ENCODE data around the gene CEP43. TPM values are rescaled to one million over a fixed set of nuclear protein-coding genes. Genes with fewer than 3 reads are reported as not detected.

Gene CEP43
- total and polyA plus RNA-seq, 4 donors = 31.5 to 46.3 (median 38.4) TPM

GRCh38 chr6:166966268-166966667 is 32.9 kb upstream of the CEP43 start:
- no peaks in the 10 kb centered on the region for H3K27me3 ChIP-seq (ENCODE audit: control insufficient read depth, insufficient read depth, low read length)
- H3K4me3 ChIP-seq (ENCODE audit: low read depth, low read length) = no peak overlapping the region
- H3K36me3 ChIP-seq (ENCODE audit: control insufficient read depth, insufficient read depth, low read length) = no peaks in the 10 kb centered on the region
- DNase-seq (ENCODE audit: low read depth in 4 of 6, low spot score in 6 of 6) = no peak
- WGBS (ENCODE audit: insufficient coverage) = 93% methylated on average over 2 of the region's 2 CpGs
- H3K4me1 ChIP-seq (ENCODE audit: control insufficient read depth, insufficient read depth, low read length) = no peaks in the 10 kb centered on the region
- no peak overlapping the region for H3K27ac ChIP-seq (ENCODE audit: low read depth, low read length)
- no peaks in the 10 kb centered on the region for H3K9me3 ChIP-seq (ENCODE audit: control insufficient read depth, insufficient read depth, low read length)

GRCh38 chr6:166969390-166970002 is 29.7 kb upstream of the CEP43 start:
- H3K9me3 ChIP-seq (ENCODE audit: control insufficient read depth, insufficient read depth, low read length) = no peaks in the 10 kb centered on the region
- no peaks in the 10 kb centered on the region for H3K4me1 ChIP-seq (ENCODE audit: control insufficient read depth, insufficient read depth, low read length)
- H3K36me3 ChIP-seq (ENCODE audit: control insufficient read depth, insufficient read depth, low read length) = no peaks in the 10 kb centered on the region
- H3K27ac ChIP-seq (ENCODE audit: low read depth, low read length) = no peak overlapping the region
- WGBS (ENCODE audit: insufficient coverage) = 86% methylated on average over 2 of the region's 8 CpGs
- no peaks in the 10 kb centered on the region for H3K27me3 ChIP-seq (ENCODE audit: control insufficient read depth, insufficient read depth, low read length)
- peak in 1 of 6 donors; percentile 27 for DNase-seq (ENCODE audit: low read depth in 4 of 6, low spot score in 6 of 6)
- H3K4me3 ChIP-seq (ENCODE audit: low read depth, low read length) = no peak overlapping the region

- no peak for DNase-seq (ENCODE audit: low read depth in 4 of 6, low spot score in 6 of 6)
- H3K4me3 ChIP-seq (ENCODE audit: low read depth, low read length) = no peak overlapping the region
- no peaks in the 10 kb centered on the region for H3K27me3 ChIP-seq (ENCODE audit: control insufficient read depth, insufficient read depth, low read length)
- H3K27ac ChIP-seq (ENCODE audit: low read depth, low read length) = no peak overlapping the region
- H3K4me1 ChIP-seq (ENCODE audit: control insufficient read depth, insufficient read depth, low read length) = no peaks in the 10 kb centered on the region
- H3K9me3 ChIP-seq (ENCODE audit: control insufficient read depth, insufficient read depth, low read length) = no peaks in the 10 kb centered on the region
- no peaks in the 10 kb centered on the region for H3K36me3 ChIP-seq (ENCODE audit: control insufficient read depth, insufficient read depth, low read length)
These were observed 29.1 kb upstream of the CEP43 start for GRCh38 chr6:166970091-166970490.

GRCh38 chr6:166970776-166971175 is 28.4 kb upstream of the CEP43 start:
- H3K9me3 ChIP-seq (ENCODE audit: control insufficient read depth, insufficient read depth, low read length) = no peaks in the 10 kb centered on the region
- no peaks in the 10 kb centered on the region for H3K4me1 ChIP-seq (ENCODE audit: control insufficient read depth, insufficient read depth, low read length)
- H3K4me3 ChIP-seq (ENCODE audit: low read depth, low read length) = no peak overlapping the region
- no peak overlapping the region for H3K27ac ChIP-seq (ENCODE audit: low read depth, low read length)
- 90% methylated on average over 15 of the region's 17 CpGs for WGBS (ENCODE audit: insufficient coverage)
- H3K36me3 ChIP-seq (ENCODE audit: control insufficient read depth, insufficient read depth, low read length) = no peaks in the 10 kb centered on the region
- H3K27me3 ChIP-seq (ENCODE audit: control insufficient read depth, insufficient read depth, low read length) = no peaks in the 10 kb centered on the region
- DNase-seq (ENCODE audit: low read depth in 4 of 6, low spot score in 6 of 6) = no peak

GRCh38 chr6:166971271-166971670 is 27.9 kb upstream of the CEP43 start:
- no peak overlapping the region for H3K4me3 ChIP-seq (ENCODE audit: low read depth, low read length)
- no peaks in the 10 kb centered on the region for H3K36me3 ChIP-seq (ENCODE audit: control insufficient read depth, insufficient read depth, low read length)
- no peaks in the 10 kb centered on the region for H3K27me3 ChIP-seq (ENCODE audit: control insufficient read depth, insufficient read depth, low read length)
- WGBS (ENCODE audit: insufficient coverage) = 94% methylated on average over 8 of the region's 8 CpGs
- no peaks in the 10 kb centered on the region for H3K9me3 ChIP-seq (ENCODE audit: control insufficient read depth, insufficient read depth, low read length)
- no peak overlapping the region for H3K27ac ChIP-seq (ENCODE audit: low read depth, low read length)
- H3K4me1 ChIP-seq (ENCODE audit: control insufficient read depth, insufficient read depth, low read length) = no peaks in the 10 kb centered on the region
- DNase-seq (ENCODE audit: low read depth in 4 of 6, low spot score in 6 of 6) = no peak

- DNase-seq (ENCODE audit: low read depth in 4 of 6, low spot score in 6 of 6) = no peak
- 80% methylated on average over 1 of the region's 2 CpGs for WGBS (ENCODE audit: insufficient coverage)
- Histone ChIP-seq H3K27me3 (ENCODE audit: control insufficient read depth, insufficient read depth, low read length) (no peaks in the 10 kb centered on the region), H3K4me3 (ENCODE audit: low read depth, low read length) (no peak overlapping the region), H3K36me3 (ENCODE audit: control insufficient read depth, insufficient read depth, low read length) (no peaks in the 10 kb centered on the region), H3K4me1 (ENCODE audit: control insufficient read depth, insufficient read depth, low read length) (no peaks in the 10 kb centered on the region), H3K27ac (ENCODE audit: low read depth, low read length) (no peak overlapping the region), H3K9me3 (ENCODE audit: control insufficient read depth, insufficient read depth, low read length) (no peaks in the 10 kb centered on the region)
These were observed 27.1 kb upstream of the CEP43 start for GRCh38 chr6:166972101-166972500.

GRCh38 chr6:166976636-166977035 is 22.6 kb upstream of the CEP43 start:
- Histone ChIP-seq H3K27me3 (ENCODE audit: control insufficient read depth, insufficient read depth, low read length) (no peaks in the 10 kb centered on the region), H3K4me1 (ENCODE audit: control insufficient read depth, insufficient read depth, low read length) (no peaks in the 10 kb centered on the region), H3K4me3 (ENCODE audit: low read depth, low read length) (no peak overlapping the region), H3K36me3 (ENCODE audit: control insufficient read depth, insufficient read depth, low read length) (no peaks in the 10 kb centered on the region), H3K27ac (ENCODE audit: low read depth, low read length) (no peak overlapping the region), H3K9me3 (ENCODE audit: control insufficient read depth, insufficient read depth, low read length) (no peaks in the 10 kb centered on the region)
- WGBS (ENCODE audit: insufficient coverage) = no CpG with 5 or more reads among the region's 2 CpGs
- DNase-seq (ENCODE audit: low read depth in 4 of 6, low spot score in 6 of 6) = no peak

- WGBS (ENCODE audit: insufficient coverage) = no CpG with 5 or more reads among the region's 9 CpGs
- Histone ChIP-seq H3K27me3 (ENCODE audit: control insufficient read depth, insufficient read depth, low read length) (no peaks in the 10 kb centered on the region), H3K36me3 (ENCODE audit: control insufficient read depth, insufficient read depth, low read length) (no peaks in the 10 kb centered on the region), H3K27ac (ENCODE audit: low read depth, low read length) (no peak overlapping the region), H3K9me3 (ENCODE audit: control insufficient read depth, insufficient read depth, low read length) (no peaks in the 10 kb centered on the region), H3K4me3 (ENCODE audit: low read depth, low read length) (no peak overlapping the region), H3K4me1 (ENCODE audit: control insufficient read depth, insufficient read depth, low read length) (no peaks in the 10 kb centered on the region)
- peak in 1 of 6 donors; percentile 3 for DNase-seq (ENCODE audit: low read depth in 4 of 6, low spot score in 6 of 6)
These were observed 21.3 kb upstream of the CEP43 start for GRCh38 chr6:166977621-166978525.

- H3K27ac ChIP-seq (ENCODE audit: low read depth, low read length) = no peak overlapping the region
- H3K9me3 ChIP-seq (ENCODE audit: control insufficient read depth, insufficient read depth, low read length) = no peaks in the 10 kb centered on the region
- H3K4me3 ChIP-seq (ENCODE audit: low read depth, low read length) = no peak overlapping the region
- WGBS (ENCODE audit: insufficient coverage) = no CpG with 5 or more reads among the region's 3 CpGs
- H3K4me1 ChIP-seq (ENCODE audit: control insufficient read depth, insufficient read depth, low read length) = no peaks in the 10 kb centered on the region
- H3K27me3 ChIP-seq (ENCODE audit: control insufficient read depth, insufficient read depth, low read length) = no peaks in the 10 kb centered on the region
- DNase-seq (ENCODE audit: low read depth in 4 of 6, low spot score in 6 of 6) = no peak
- H3K36me3 ChIP-seq (ENCODE audit: control insufficient read depth, insufficient read depth, low read length) = no peaks in the 10 kb centered on the region
These were observed 18.5 kb upstream of the CEP43 start for GRCh38 chr6:166980738-166981137.

- H3K36me3 ChIP-seq (ENCODE audit: control insufficient read depth, insufficient read depth, low read length) = no peaks in the 10 kb centered on the region
- H3K9me3 ChIP-seq (ENCODE audit: control insufficient read depth, insufficient read depth, low read length) = no peaks in the 10 kb centered on the region
- no peak overlapping the region for H3K4me3 ChIP-seq (ENCODE audit: low read depth, low read length)
- no CpG with 5 or more reads among the region's 6 CpGs for WGBS (ENCODE audit: insufficient coverage)
- H3K4me1 ChIP-seq (ENCODE audit: control insufficient read depth, insufficient read depth, low read length) = no peaks in the 10 kb centered on the region
- no peaks in the 10 kb centered on the region for H3K27me3 ChIP-seq (ENCODE audit: control insufficient read depth, insufficient read depth, low read length)
- H3K27ac ChIP-seq (ENCODE audit: low read depth, low read length) = no peak overlapping the region
- no peak for DNase-seq (ENCODE audit: low read depth in 4 of 6, low spot score in 6 of 6)
These were observed 11.7 kb upstream of the CEP43 start for GRCh38 chr6:166987448-166987847.
